ENCODE measurements around the gene FNDC5. TPM values are rescaled to one million over a fixed set of nuclear protein-coding genes. Genes with fewer than 3 reads are reported as not detected.

Gene FNDC5
- total and polyA plus RNA-seq, 2 of the 13 experiments (the other 11 are each of a cell fraction or from before 2014, with no cell fraction given) = 1.4 to 3.1 TPM

GRCh38 chr1:32886004-32886827 lies 15.5 kb upstream of the FNDC5 start, which contains the start of gene HPCA (continued):
- peak; percentile 62 to 95 for TF ChIP-seq HMGXB4 (CRISPR knock-in tag; IDR thresholded peaks at IDR 0.05; ENCODE audit: borderline replicate concordance in 1 of 2, low read depth in 1 of 2)
- TF ChIP-seq ZNF432 (CRISPR knock-in tag; IDR thresholded peaks at IDR 0.05; ENCODE audit: borderline replicate concordance) = no peak
- TF ChIP-seq ZNF772 (CRISPR knock-in tag; IDR thresholded peaks at IDR 0.05) = peak; percentile 97
- peak; percentile 94 for TF ChIP-seq SNAPC4 (CRISPR knock-in tag; IDR thresholded peaks at IDR 0.05)
- TF ChIP-seq PRMT3 (CRISPR knock-in tag; IDR thresholded peaks at IDR 0.05; ENCODE audit: borderline replicate concordance, low read depth) = peak; percentile 93; the same call in 1 of the 2 replicates
- peak; percentile 42 for TF ChIP-seq TBL1XR1 (IDR thresholded peaks at IDR 0.05; ENCODE audit: borderline replicate concordance, low read length, partially characterized antibody)
- peak; percentile 99 for TF ChIP-seq CSRNP1 (CRISPR knock-in tag; IDR thresholded peaks at IDR 0.05)
- no peak for TF ChIP-seq SIN3B (IDR thresholded peaks at IDR 0.05; ENCODE audit: low read length)
- TF ChIP-seq TAF1 (CRISPR knock-in tag; IDR thresholded peaks at IDR 0.05) = peak; percentile 40
- TF ChIP-seq ZNF503 (CRISPR knock-in tag; IDR thresholded peaks at IDR 0.05) = peak; percentile 90
- peak; percentile 95 for TF ChIP-seq ZGPAT (CRISPR knock-in tag; IDR thresholded peaks at IDR 0.05)
- peak; percentile 95 for TF ChIP-seq ZBTB26 (CRISPR knock-in tag; IDR thresholded peaks at IDR 0.05; ENCODE audit: borderline replicate concordance)
